ENCODE results near the gene CEP104. TPM values are rescaled to one million over a fixed set of nuclear protein-coding genes. Genes with fewer than 3 reads are reported as not detected.

Gene CEP104
- total and polyA plus RNA-seq, 9 of the 15 experiments (the other 6 are each of a cell fraction or from before 2014, with no cell fraction given), result 11.2 to 63.4 (median 42.6) TPM

DNA sequence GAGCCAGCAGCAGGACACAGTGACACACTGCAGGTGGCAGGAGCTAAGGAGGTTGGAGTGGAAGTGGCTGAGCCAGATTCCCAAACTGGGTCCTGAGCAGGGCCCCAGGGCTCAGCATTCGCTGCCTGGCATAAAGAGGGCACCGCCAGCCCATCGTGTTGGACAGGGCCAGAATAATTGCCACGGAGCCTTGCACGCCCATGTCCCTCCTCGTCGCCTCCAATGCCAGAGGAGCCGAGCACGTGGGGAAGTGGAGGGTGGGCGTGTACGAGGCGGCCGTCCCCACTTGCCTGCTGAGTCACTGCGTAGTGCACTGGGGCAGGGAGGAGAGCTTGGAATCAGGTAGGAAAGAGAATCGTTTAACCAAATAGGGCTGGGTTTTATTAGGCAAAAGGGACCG lies 34.6 kb downstream of the CEP104 start:
- peak; percentile 55 to 67 (median 58) for DNase-seq (ENCODE audit: extremely low read depth in 1 of 4, low spot score in 3 of 4)
- ChIA-PET CTCF (ENCODE audit: low intra/inter-chr PET ratio) (no interaction called here), POLR2A (interaction anchor here (0.7 to 0.8 kb wide), 2 partner anchors 13 to 25 kb away, joined by 3 to 6 read pairs; no protein-coding TSS in a partner anchor)
- intact Hi-C loops (cut with micrococcal nuclease), result no loop called here
- Histone ChIP-seq H3K4me3 (no peak overlapping the region), H3K27ac (ENCODE audit: extremely low read depth, low read depth, low read length) (no peak overlapping the region; the same call in 2 of the 3 replicates), H4K20me1 (replicated peaks; ENCODE audit: control insufficient read depth, insufficient read depth, low read length) (no peaks in the 10 kb centered on the region), H3K79me2 (ENCODE audit: control insufficient read depth, insufficient read depth, low read length) (no peaks in the 10 kb centered on the region), H3K27me3 (ENCODE audit: control insufficient read depth in 2 of 2, insufficient read depth in 2 of 2, low read length in 2 of 2) (no peaks in the 10 kb centered on the region), H3K9me1 (ENCODE audit: control insufficient read depth, insufficient read depth, low read length) (peaks cover 7% of the 10 kb centered on the region), H3K36me3 (ENCODE audit: control insufficient read depth, insufficient read depth, low read length) (peaks cover 65% of the 10 kb centered on the region; the same call in 2 of the 3 replicates), H3K9me3 (replicated peaks; ENCODE audit: control insufficient read depth, insufficient read depth, low read depth, low read length) (no peaks in the 10 kb centered on the region), H3K4me1 (replicated peaks in 1 of 2; ENCODE audit: control insufficient read depth in 2 of 2, insufficient read depth in 2 of 2, low read length in 2 of 2) (peaks cover 7 to 28% of the 10 kb centered on the region in 2 experiments; a peak in 4 of 5 replicates), H3K9ac (ENCODE audit: insufficient read depth in 1 of 2, low read depth in 2 of 2, low read length in 2 of 2) (peak overlapping the region in 1 of 2 experiments; percentile 26; a peak in 2 of 4 replicates), H2AFZ (ENCODE audit: low read depth, low read length) (peak overlapping the region; percentile 21; the same call in 1 of the 2 replicates), H3K4me2 (ENCODE audit: insufficient read depth, low read length) (no peak overlapping the region)
- ATAC-seq, result peak; percentile 86
- WGBS (ENCODE audit: insufficient coverage, low coverage, missing lambda C conversion rate), result 56% methylated on average over 16 of the region's 16 CpGs
- in situ Hi-C loops (cut with MboI), result no loop called here
- FAIRE-seq, result peak; percentile 76
- BruUV-seq (replicated peaks), result no TSS peak
- TF ChIP-seq, protein P1, sequence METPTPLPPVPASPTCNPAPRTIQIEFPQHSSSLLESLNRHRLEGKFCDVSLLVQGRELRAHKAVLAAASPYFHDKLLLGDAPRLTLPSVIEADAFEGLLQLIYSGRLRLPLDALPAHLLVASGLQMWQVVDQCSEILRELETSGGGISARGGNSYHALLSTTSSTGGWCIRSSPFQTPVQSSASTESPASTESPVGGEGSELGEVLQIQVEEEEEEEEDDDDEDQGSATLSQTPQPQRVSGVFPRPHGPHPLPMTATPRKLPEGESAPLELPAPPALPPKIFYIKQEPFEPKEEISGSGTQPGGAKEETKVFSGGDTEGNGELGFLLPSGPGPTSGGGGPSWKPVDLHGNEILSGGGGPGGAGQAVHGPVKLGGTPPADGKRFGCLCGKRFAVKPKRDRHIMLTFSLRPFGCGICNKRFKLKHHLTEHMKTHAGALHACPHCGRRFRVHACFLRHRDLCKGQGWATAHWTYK (CRISPR knock-in tag; IDR thresholded peaks at IDR 0.05), result no peak
- TF ChIP-seq ZNF592 (IDR thresholded peaks at IDR 0.05), result peak; percentile 81
- no peak for TF ChIP-seq ZNF384 (IDR thresholded peaks at IDR 0.05; ENCODE audit: low read depth, low read length)
- no peak for TF ChIP-seq GTF2F1 (IDR thresholded peaks at IDR 0.05; ENCODE audit: low read depth, low read length)
- 0 out of 2 replicates have a peak, but pooled peaks have one; percentile 31 for TF ChIP-seq ZKSCAN1 (IDR thresholded peaks at IDR 0.05; ENCODE audit: low read depth, low read length)
- TF ChIP-seq USF1 (CRISPR knock-in tag; IDR thresholded peaks at IDR 0.05), result peak; percentile 70
- TF ChIP-seq ZNF316 (IDR thresholded peaks at IDR 0.05), result peak; percentile 60
- peak; percentile 86 for TF ChIP-seq NFE2 (IDR thresholded peaks at IDR 0.05; ENCODE audit: low read depth)
- TF ChIP-seq DPF2 (IDR thresholded peaks at IDR 0.05), result 0 out of 2 replicates have a peak, but pooled peaks have one; percentile 18
- TF ChIP-seq MXI1 (IDR thresholded peaks at IDR 0.05; ENCODE audit: low read depth, low read length), result 0 out of 2 replicates have a peak, but pooled peaks have one; percentile 47
- peak; percentile 21; the same call in 1 of the 2 replicates for TF ChIP-seq MAFF (IDR thresholded peaks at IDR 0.05; ENCODE audit: low read length)
- TF ChIP-seq KLF13 (tag; IDR thresholded peaks at IDR 0.05; ENCODE audit: borderline replicate concordance, low read depth), result peak; percentile 65; the same call in 1 of the 2 replicates
